Stimulated activated CD8-positive, alpha-beta memory T cell treated with anti-CD3 and anti-CD28 coated beads, Interleukin-4, amount 100 ng/mL, for 1 hour (primary cell): ENCODE results near the gene NAP1L4.

Experiments used
- DNase-seq, 2 donors: peaks; one replicate each; pipeline ENCODE4 v3.0.0-alpha.2; 2020; ENCODE audit warnings: low read depth in 2 of 2, low spot score in 1 of 2

NAP1L4 gene

GRCh38 chr11:2963761-2964160, 28.4 kb downstream of the NAP1L4 start:
- DNase-seq, result no peak

- DNase-seq, result no peak
Observed at GRCh38 chr11:2963112-2963754, 28.9 kb downstream of the NAP1L4 start.

GRCh38 chr11:2961080-2961479, 31.0 kb downstream of the NAP1L4 start:
- DNase-seq, result no peak

GRCh38 chr11:2960139-2960538, 32.0 kb downstream of the NAP1L4 start:
- DNase-seq, result no peak

- no peak for DNase-seq
Observed at GRCh38 chr11:2958251-2958650, 33.9 kb downstream of the NAP1L4 start.

GRCh38 chr11:2955906-2956476, 36.1 kb downstream of the NAP1L4 start:
- DNase-seq, result no peak

- DNase-seq, result no peak
Observed at GRCh38 chr11:2954263-2954662, 37.9 kb downstream of the NAP1L4 start.

GRCh38 chr11:2952290-2952689, 39.8 kb downstream of the NAP1L4 start:
- no peak for DNase-seq

- no peak for DNase-seq
Observed at GRCh38 chr11:2951231-2952110, 40.7 kb downstream of the NAP1L4 start.

GRCh38 chr11:2950825-2951224, 41.3 kb downstream of the NAP1L4 start:
- no peak for DNase-seq

GRCh38 chr11:2949920-2950319, 42.2 kb downstream of the NAP1L4 start:
- DNase-seq, result no peak

- no peak for DNase-seq
Observed at GRCh38 chr11:2947744-2948143, 44.4 kb downstream of the NAP1L4 start.

- DNase-seq, result no peak
Observed at GRCh38 chr11:2945757-2946287, 46.3 kb downstream of the NAP1L4 start.

- DNase-seq, result no peak
Observed at GRCh38 chr11:2945031-2945756, 46.9 kb downstream of the NAP1L4 start.

- DNase-seq, result no peak
Observed at GRCh38 chr11:2944530-2944929, 47.6 kb downstream of the NAP1L4 start.

GRCh38 chr11:2943711-2944118, 48.4 kb downstream of the NAP1L4 start:
- DNase-seq, result no peak

- no peak for DNase-seq
Observed at GRCh38 chr11:2942872-2943710, 49.0 kb downstream of the NAP1L4 start.

GRCh38 chr11:2942447-2942846, 49.7 kb downstream of the NAP1L4 start:
- no peak for DNase-seq

GRCh38 chr11:2940921-2941821, 51.0 kb downstream of the NAP1L4 start:
- no peak for DNase-seq
